ENCODE measurements around the gene G3BP2.

G3BP2 gene

DNA sequence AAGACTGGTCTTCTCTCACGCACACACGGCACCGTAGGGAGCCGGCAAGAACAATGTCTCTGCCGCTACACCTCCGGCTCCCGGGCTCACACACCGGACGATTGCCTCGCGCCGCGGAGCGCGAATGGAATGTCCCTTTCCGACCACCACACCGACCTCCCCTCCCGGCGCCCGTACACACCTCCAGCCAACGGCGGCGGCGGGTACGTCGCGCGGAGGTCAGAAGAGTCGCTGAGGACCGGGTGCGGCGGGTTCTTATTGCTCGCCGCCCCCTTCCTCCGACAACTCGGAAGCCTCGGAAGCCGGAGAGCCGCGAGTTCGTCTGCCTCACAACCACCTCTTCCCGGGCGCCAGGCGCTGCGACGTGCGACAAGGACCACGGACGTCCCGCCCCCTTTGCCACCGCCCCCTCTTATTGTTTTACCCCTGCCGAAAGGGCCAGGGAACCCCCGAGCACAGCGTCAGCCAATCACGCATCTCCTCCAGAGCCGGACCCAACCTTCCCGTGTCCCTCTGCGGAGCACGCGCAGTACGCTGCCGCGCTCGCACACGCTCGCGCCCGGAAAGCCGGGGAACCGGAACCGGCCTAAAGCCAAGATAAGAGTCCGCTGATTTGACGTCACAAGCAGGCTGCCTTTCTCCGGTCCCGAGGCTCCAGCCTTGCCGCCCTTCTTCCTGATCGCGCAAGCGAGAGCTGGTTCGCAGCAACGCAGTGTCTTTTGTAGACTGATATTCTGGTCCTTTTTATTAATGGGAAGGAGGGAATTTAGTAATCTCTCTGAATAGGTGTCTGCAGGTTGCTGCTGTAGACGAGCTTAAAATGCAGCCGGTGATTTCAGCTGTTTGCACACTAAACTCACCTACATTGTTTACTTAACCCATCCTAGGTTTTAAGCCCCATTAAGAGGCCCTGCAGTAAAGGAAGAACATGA, at the start of gene G3BP2:
TSS of gene G3BP2 (minus strand) at position 385 of the 932 bp plus-strand sequence. CDS start 11,386 bp downstream, outside the sequence.
- H3K27ac ChIP-seq (ENCODE audit: low read length) = peak within 1 kb of the TSS; percentile 91
- H3K9me3 ChIP-seq (replicated peaks; ENCODE audit: insufficient read depth, low read length) = no peaks in the 10 kb centered on the region
- H3K27me3 ChIP-seq (replicated peaks; ENCODE audit: insufficient read depth, low read length) = no peaks in the 10 kb centered on the region
- no peak for TF ChIP-seq EZH2phosphoT487 (IDR thresholded peaks at IDR 0.05; ENCODE audit: low read length)
- TF ChIP-seq, protein P1, sequence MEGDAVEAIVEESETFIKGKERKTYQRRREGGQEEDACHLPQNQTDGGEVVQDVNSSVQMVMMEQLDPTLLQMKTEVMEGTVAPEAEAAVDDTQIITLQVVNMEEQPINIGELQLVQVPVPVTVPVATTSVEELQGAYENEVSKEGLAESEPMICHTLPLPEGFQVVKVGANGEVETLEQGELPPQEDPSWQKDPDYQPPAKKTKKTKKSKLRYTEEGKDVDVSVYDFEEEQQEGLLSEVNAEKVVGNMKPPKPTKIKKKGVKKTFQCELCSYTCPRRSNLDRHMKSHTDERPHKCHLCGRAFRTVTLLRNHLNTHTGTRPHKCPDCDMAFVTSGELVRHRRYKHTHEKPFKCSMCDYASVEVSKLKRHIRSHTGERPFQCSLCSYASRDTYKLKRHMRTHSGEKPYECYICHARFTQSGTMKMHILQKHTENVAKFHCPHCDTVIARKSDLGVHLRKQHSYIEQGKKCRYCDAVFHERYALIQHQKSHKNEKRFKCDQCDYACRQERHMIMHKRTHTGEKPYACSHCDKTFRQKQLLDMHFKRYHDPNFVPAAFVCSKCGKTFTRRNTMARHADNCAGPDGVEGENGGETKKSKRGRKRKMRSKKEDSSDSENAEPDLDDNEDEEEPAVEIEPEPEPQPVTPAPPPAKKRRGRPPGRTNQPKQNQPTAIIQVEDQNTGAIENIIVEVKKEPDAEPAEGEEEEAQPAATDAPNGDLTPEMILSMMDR (IDR thresholded peaks at IDR 0.05; ENCODE audit: low read length) = no peak
- no peak for TF ChIP-seq EZH2 (optimal IDR thresholded peaks at IDR 0.05; ENCODE audit: low read depth, low read length)
- H3K9ac ChIP-seq (ENCODE audit: low read length) = peak within 1 kb of the TSS; percentile 97
- peak; percentile 99 for DNase-seq
- peaks cover 49% of the 10 kb centered on the region for H3K79me2 ChIP-seq (ENCODE audit: low read length)
- H3K4me2 ChIP-seq (ENCODE audit: low read depth, low read length) = peak within 1 kb of the TSS; percentile 87
- peak within 1 kb of the TSS; percentile 99 for H3K4me3 ChIP-seq (ENCODE audit: low read length)
- H3F3A ChIP-seq (ENCODE audit: insufficient read depth, low read length) = peaks cover 15% of the 10 kb centered on the region
- H4K20me1 ChIP-seq (ENCODE audit: insufficient read depth, low read length) = peaks cover 33% of the 10 kb centered on the region
- peak within 1 kb of the TSS; percentile 81 for H2AFZ ChIP-seq (ENCODE audit: low read length)
- H3K4me1 ChIP-seq (ENCODE audit: low read length) = peaks cover 22% of the 10 kb centered on the region
- no peaks in the 10 kb centered on the region for H3K9me2 ChIP-seq (replicated peaks; ENCODE audit: insufficient read depth, low read length)
- H3K36me3 ChIP-seq (replicated peaks; ENCODE audit: insufficient read depth, low read length) = no peaks in the 10 kb centered on the region

DNA sequence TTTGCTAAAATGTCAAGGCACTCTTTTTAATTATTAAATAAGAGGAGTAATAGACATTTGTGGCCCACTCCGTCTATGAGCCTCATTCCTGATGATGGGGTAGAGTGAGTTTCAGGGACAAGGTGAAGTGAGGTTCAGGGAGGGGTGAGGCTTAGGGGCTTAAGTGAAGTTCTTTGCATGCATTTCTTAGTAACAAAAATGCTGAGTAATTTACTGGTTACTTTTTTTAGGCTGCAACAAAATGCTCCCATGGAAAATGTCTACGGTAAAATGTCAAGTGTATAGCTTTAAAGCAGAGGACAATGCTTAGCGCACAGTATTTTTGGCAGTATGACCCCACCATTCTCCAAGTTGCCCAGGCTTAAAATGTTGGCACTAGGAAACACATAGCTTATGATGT, 49.2 kb upstream of the G3BP2 start:
- Histone ChIP-seq H3K36me3 (replicated peaks; ENCODE audit: insufficient read depth, low read length) (no peaks in the 10 kb centered on the region), H2AFZ (ENCODE audit: low read length) (no peak overlapping the region), H3K79me2 (ENCODE audit: low read length) (peaks cover 52% of the 10 kb centered on the region), H3K4me2 (ENCODE audit: low read depth, low read length) (peak overlapping the region; percentile 81; the same call in 1 of the 2 replicates), H3F3A (ENCODE audit: insufficient read depth, low read length) (peaks cover 14% of the 10 kb centered on the region), H4K20me1 (ENCODE audit: insufficient read depth, low read length) (no peaks in the 10 kb centered on the region), H3K9me3 (replicated peaks; ENCODE audit: insufficient read depth, low read length) (no peaks in the 10 kb centered on the region), H3K9me2 (replicated peaks; ENCODE audit: insufficient read depth, low read length) (no peaks in the 10 kb centered on the region), H3K9ac (ENCODE audit: low read length) (no peak overlapping the region), H3K27me3 (replicated peaks; ENCODE audit: insufficient read depth, low read length) (no peaks in the 10 kb centered on the region), H3K27ac (ENCODE audit: low read length) (no peak overlapping the region), H3K4me1 (ENCODE audit: low read length) (peaks cover 21% of the 10 kb centered on the region), H3K4me3 (ENCODE audit: low read length) (no peak overlapping the region)
- DNase-seq = no peak
- TF ChIP-seq, protein P1 (IDR thresholded peaks at IDR 0.05; ENCODE audit: low read length) = no peak
- no peak for TF ChIP-seq EZH2phosphoT487 (IDR thresholded peaks at IDR 0.05; ENCODE audit: low read length)
- TF ChIP-seq EZH2 (optimal IDR thresholded peaks at IDR 0.05; ENCODE audit: low read depth, low read length) = no peak

DNA sequence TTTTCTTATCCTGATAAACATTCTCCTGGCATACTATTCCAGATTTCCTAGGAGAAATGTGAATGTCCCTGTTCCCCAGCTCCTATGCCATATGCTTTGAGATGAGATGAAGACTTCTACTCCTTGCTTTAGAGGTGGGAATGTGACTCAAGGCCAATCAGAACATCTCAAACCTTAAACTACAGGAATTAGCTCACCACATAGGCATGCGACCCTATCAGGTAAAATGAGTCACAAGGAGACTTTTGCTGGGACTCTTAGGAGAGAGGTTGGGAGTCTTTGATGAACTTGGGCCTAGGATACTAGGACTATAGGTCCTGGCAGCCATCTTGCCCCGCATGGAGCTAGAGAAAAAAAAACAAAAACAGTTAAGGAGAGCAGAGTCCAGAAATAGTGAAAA, 45.3 kb upstream of the G3BP2 start:
- no peaks in the 10 kb centered on the region for H4K20me1 ChIP-seq (ENCODE audit: insufficient read depth, low read length)
- H3K27me3 ChIP-seq (replicated peaks; ENCODE audit: insufficient read depth, low read length) = no peaks in the 10 kb centered on the region
- H2AFZ ChIP-seq (ENCODE audit: low read length) = no peak overlapping the region
- no peaks in the 10 kb centered on the region for H3K9me2 ChIP-seq (replicated peaks; ENCODE audit: insufficient read depth, low read length)
- no peak overlapping the region for H3K27ac ChIP-seq (ENCODE audit: low read length)
- peaks cover 29% of the 10 kb centered on the region for H3K4me1 ChIP-seq (ENCODE audit: low read length)
- no peak for DNase-seq
- TF ChIP-seq, protein P1 (IDR thresholded peaks at IDR 0.05; ENCODE audit: low read length) = no peak
- TF ChIP-seq EZH2 (optimal IDR thresholded peaks at IDR 0.05; ENCODE audit: low read depth, low read length) = no peak
- no peak for TF ChIP-seq EZH2phosphoT487 (IDR thresholded peaks at IDR 0.05; ENCODE audit: low read length)
- no peak overlapping the region for H3K4me2 ChIP-seq (ENCODE audit: low read depth, low read length)
- peaks cover 18% of the 10 kb centered on the region for H3F3A ChIP-seq (ENCODE audit: insufficient read depth, low read length)
- H3K4me3 ChIP-seq (ENCODE audit: low read length) = no peak overlapping the region
- H3K9me3 ChIP-seq (replicated peaks; ENCODE audit: insufficient read depth, low read length) = no peaks in the 10 kb centered on the region
- no peak overlapping the region for H3K9ac ChIP-seq (ENCODE audit: low read length)
- H3K79me2 ChIP-seq (ENCODE audit: low read length) = peaks cover 29% of the 10 kb centered on the region
- no peaks in the 10 kb centered on the region for H3K36me3 ChIP-seq (replicated peaks; ENCODE audit: insufficient read depth, low read length)
